Measurements from ENCODE around the gene TMEM131L. TPM values are rescaled to one million over a fixed set of nuclear protein-coding genes. Genes with fewer than 3 reads are reported as not detected.

Gene TMEM131L
- total RNA-seq, 1 donor from 2014 or later = 29.8 TPM

GRCh38 chr4:153495480-153496193 lies 29.5 kb downstream of the TMEM131L start:
- TF ChIP-seq, protein P1, sequence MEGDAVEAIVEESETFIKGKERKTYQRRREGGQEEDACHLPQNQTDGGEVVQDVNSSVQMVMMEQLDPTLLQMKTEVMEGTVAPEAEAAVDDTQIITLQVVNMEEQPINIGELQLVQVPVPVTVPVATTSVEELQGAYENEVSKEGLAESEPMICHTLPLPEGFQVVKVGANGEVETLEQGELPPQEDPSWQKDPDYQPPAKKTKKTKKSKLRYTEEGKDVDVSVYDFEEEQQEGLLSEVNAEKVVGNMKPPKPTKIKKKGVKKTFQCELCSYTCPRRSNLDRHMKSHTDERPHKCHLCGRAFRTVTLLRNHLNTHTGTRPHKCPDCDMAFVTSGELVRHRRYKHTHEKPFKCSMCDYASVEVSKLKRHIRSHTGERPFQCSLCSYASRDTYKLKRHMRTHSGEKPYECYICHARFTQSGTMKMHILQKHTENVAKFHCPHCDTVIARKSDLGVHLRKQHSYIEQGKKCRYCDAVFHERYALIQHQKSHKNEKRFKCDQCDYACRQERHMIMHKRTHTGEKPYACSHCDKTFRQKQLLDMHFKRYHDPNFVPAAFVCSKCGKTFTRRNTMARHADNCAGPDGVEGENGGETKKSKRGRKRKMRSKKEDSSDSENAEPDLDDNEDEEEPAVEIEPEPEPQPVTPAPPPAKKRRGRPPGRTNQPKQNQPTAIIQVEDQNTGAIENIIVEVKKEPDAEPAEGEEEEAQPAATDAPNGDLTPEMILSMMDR (IDR thresholded peaks at IDR 0.05; ENCODE audit: unreplicated experiment) = no peak
- Mint-ChIP-seq H3K36me3 (ENCODE audit: low read depth, unreplicated experiment) (peaks cover 4% of the 10 kb centered on the region), H3K4me3 (ENCODE audit: unreplicated experiment) (no peak overlapping the region), H3K27me3 (ENCODE audit: unreplicated experiment) (peaks cover 3% of the 10 kb centered on the region), H3K27ac (ENCODE audit: unreplicated experiment) (peak overlapping the region; percentile 9), H3K9me3 (ENCODE audit: unreplicated experiment) (no peaks in the 10 kb centered on the region), H3K4me1 (ENCODE audit: unreplicated experiment) (peaks cover 28% of the 10 kb centered on the region)
- DNase-seq (ENCODE audit: low spot score) = no peak

- Mint-ChIP-seq H3K36me3 (ENCODE audit: low read depth, unreplicated experiment) (peaks cover 4% of the 10 kb centered on the region), H3K27me3 (ENCODE audit: unreplicated experiment) (peaks cover 3% of the 10 kb centered on the region), H3K4me3 (ENCODE audit: unreplicated experiment) (no peak overlapping the region), H3K4me1 (ENCODE audit: unreplicated experiment) (peaks cover 24% of the 10 kb centered on the region), H3K9me3 (ENCODE audit: unreplicated experiment) (no peaks in the 10 kb centered on the region), H3K27ac (ENCODE audit: unreplicated experiment) (no peak overlapping the region)
- TF ChIP-seq, protein P1 (IDR thresholded peaks at IDR 0.05; ENCODE audit: unreplicated experiment) = no peak
- no peak for DNase-seq (ENCODE audit: low spot score)
Observed at GRCh38 chr4:153497091-153497531, 31.0 kb downstream of the TMEM131L start.

DNA sequence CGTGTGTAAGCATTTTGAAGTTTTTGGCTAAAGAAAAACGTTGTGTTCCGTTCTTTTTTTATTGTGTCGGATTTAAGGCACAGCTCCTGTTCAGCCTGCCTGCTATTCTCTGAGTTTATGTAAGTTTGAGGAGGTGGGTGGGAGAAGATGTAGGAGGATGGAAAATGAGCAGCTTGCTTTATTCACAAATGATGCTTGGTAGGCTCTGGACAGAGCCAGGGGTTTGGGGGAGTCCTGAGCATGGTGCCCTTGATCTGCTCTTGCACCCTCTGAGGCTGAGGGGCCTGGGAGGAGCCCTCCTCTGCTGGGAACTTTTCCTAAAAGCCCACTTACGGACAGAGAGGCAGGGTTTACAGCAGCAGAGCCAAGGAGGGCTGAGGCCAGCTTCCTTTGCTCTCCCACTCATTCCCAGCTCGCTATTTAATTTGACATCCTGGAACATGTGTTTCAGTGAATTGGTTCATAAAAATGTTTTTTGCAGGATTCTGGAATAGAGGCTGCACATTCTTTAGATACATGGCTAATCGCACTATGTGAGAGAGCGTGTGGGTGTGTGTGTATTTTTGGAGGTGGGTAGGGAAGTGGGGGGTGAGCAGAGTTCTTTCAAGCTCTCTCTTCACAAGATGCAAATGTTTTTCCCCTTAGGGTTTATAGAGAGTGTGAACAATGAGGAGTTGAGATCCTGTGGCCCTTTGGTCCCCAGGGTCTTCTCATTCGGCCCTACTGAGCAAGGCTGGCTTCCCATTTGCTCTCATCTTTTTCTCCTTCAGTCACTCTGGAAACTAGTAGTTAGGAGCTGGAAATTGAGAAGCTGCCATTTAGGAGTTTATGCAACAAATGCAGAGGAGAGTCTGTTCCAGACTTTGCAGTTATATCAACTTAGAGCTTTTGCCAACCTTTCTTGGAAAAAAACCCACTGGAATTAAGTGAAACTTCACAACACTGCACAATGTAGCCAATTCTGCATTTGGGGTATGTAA lies 32.1 kb downstream of the TMEM131L start:
- TF ChIP-seq, protein P1 (IDR thresholded peaks at IDR 0.05; ENCODE audit: unreplicated experiment) = no peak
- H3K27me3 Mint-ChIP-seq (ENCODE audit: unreplicated experiment) = no peaks in the 10 kb centered on the region
- peaks cover 24% of the 10 kb centered on the region for H3K4me1 Mint-ChIP-seq (ENCODE audit: unreplicated experiment)
- H3K27ac Mint-ChIP-seq (ENCODE audit: unreplicated experiment) = no peak overlapping the region
- H3K36me3 Mint-ChIP-seq (ENCODE audit: low read depth, unreplicated experiment) = peaks cover 4% of the 10 kb centered on the region
- H3K9me3 Mint-ChIP-seq (ENCODE audit: unreplicated experiment) = no peaks in the 10 kb centered on the region
- DNase-seq (ENCODE audit: low spot score) = no peak
- no peak overlapping the region for H3K4me3 Mint-ChIP-seq (ENCODE audit: unreplicated experiment)

- Mint-ChIP-seq H3K9me3 (ENCODE audit: unreplicated experiment) (no peaks in the 10 kb centered on the region), H3K4me3 (ENCODE audit: unreplicated experiment) (no peak overlapping the region), H3K36me3 (ENCODE audit: low read depth, unreplicated experiment) (peaks cover 4% of the 10 kb centered on the region), H3K27me3 (ENCODE audit: unreplicated experiment) (no peaks in the 10 kb centered on the region), H3K4me1 (ENCODE audit: unreplicated experiment) (peaks cover 21% of the 10 kb centered on the region), H3K27ac (ENCODE audit: unreplicated experiment) (no peak overlapping the region)
- TF ChIP-seq, protein P1 (IDR thresholded peaks at IDR 0.05; ENCODE audit: unreplicated experiment) = no peak
- DNase-seq (ENCODE audit: low spot score) = no peak
Observed at GRCh38 chr4:153499005-153499404, 32.8 kb downstream of the TMEM131L start.

All from endothelial cell (in vitro differentiated cells).